HG03175 (cell line): Measurements from ENCODE around the gene GJD3.

Experiments
- ATAC-seq: cut with Tn5 transposase; IDR thresholded peaks from one replicate; pipeline ENCODE4 v1.9.1; 2021; ENCODE audit warnings: mild to moderate bottlenecking, moderate library complexity; ENCODE audit not compliant: unreplicated experiment

GJD3 gene

GRCh38 chr17:40354221-40355122 is 10.1 kb downstream of the GJD3 start:
- ATAC-seq: no peak

- no peak for ATAC-seq
These were observed 11.7 kb downstream of the GJD3 start for GRCh38 chr17:40352779-40353394.

DNA sequence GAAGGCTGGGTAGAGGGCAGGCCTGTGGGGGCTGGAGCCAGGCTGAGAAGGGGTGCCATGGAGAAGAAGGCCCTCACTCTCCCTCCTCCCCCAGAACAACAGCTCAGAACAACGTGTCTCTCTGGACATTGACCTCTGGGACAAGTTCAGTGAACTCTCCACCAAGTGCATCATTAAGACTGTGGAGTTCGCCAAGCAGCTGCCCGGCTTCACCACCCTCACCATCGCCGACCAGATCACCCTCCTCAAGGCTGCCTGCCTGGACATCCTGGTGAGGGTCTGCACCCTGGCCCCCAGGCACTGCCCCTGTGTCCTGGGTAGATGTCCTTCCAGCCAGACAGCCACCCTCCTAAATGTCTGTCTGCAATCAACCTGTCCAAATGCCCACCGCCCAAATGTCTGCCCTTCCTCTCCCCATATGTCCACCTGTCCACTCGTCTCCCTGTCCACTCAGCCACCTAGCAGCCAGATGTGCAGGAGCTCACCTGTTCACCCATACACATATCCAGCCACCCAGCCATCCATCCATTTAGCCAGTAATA is 12.2 kb downstream of the GJD3 start:
- ATAC-seq: no peak

DNA sequence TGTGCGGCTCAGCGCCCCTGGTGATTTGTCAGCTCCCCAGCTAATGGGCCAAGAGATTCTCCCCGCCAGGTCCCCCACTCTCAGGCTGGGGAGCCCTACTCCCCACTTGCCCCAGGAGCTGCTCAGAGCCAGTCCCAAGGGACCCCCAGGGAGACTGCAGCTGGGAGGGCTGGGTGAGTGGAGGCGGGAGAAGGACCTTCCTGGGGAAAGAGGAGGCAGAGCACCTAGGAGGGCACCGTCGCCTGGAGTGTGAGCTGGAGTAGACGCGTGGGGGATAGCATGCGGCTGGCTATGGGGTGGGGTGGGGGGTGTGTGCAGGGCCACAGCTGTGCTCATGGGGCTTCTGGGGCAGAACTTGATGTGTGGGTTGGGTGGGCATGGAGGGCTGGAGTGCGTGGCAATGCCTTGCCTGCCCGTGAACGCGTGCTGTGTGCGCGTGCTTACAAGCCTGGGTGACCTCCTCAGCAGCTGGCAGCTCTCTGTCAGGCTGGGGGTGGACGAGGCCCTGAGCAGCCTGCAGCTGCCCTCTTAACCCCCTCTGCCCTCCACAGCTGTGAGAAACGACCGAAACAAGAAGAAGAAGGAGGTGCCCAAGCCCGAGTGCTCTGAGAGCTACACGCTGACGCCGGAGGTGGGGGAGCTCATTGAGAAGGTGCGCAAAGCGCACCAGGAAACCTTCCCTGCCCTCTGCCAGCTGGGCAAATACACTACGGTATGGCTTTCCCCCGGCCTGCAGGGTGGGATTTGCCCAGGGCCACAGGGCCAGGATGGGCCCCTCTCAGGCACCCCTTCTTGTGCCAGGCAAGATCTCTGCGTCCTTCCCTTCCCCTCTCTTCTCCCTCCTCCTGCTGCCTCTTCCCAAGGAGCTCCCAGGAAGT is 12.9 kb downstream of the GJD3 start:
- no peak for ATAC-seq

DNA sequence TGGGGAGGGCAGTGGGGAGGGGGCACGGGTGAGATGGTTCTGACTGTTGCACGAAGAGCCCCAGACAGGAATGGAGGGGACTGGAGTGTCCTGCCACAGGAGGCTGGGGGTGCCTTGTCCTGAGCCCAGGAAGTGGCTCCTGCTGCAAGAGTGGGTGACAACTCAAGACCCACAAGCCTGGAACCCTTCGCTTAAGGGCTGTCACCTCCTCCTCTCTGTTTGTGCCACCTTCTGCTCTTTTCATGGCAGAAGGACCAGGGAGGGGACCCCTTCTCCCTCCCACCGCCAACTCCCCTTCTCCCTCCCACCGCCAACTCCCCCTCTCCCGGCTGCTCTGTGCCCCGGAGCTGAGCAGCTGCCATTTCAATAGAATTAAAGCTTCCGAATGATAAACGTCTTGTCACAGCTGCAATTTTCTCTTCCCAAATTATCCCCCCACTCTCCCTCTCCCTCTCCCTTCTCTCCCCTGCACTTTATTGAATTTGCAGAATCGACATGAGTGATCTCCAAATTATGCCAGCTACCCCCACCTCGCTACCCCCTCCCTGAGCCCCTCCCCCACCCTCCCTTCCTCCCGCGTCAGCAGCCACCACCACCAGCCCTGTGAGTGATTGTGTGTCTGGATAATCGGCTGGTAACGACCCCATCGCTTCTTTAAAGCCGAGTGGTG is 13.7 kb downstream of the GJD3 start:
- ATAC-seq: no peak

- no peak for ATAC-seq
These were observed 14.4 kb downstream of the GJD3 start for GRCh38 chr17:40349895-40350688.

DNA sequence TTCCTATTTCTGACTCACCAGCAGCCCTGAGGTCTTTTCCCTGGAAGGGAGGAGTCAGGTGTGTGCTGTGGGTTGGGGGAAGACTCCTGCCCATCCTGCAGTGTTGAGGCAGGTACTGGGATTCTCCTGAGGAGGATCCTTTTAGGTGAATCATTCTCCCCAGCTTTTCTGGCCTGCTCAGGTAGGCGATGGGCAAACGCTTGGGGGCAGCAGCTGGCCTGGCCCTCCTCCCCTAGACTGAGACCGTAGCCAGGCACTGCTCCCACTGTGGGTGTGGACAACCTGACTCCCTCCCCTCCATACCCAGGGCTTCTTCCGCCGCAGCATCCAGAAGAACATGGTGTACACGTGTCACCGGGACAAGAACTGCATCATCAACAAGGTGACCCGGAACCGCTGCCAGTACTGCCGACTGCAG is 15.1 kb downstream of the GJD3 start:
- ATAC-seq: no peak

- ATAC-seq: no peak
These were observed 15.7 kb downstream of the GJD3 start for GRCh38 chr17:40348562-40349476.

GRCh38 chr17:40348136-40348504 is 16.4 kb downstream of the GJD3 start:
- no peak for ATAC-seq

- no peak for ATAC-seq
These were observed 17.0 kb downstream of the GJD3 start for GRCh38 chr17:40347319-40348135.

- ATAC-seq: no peak
These were observed 17.8 kb downstream of the GJD3 start for GRCh38 chr17:40346765-40347158.

DNA sequence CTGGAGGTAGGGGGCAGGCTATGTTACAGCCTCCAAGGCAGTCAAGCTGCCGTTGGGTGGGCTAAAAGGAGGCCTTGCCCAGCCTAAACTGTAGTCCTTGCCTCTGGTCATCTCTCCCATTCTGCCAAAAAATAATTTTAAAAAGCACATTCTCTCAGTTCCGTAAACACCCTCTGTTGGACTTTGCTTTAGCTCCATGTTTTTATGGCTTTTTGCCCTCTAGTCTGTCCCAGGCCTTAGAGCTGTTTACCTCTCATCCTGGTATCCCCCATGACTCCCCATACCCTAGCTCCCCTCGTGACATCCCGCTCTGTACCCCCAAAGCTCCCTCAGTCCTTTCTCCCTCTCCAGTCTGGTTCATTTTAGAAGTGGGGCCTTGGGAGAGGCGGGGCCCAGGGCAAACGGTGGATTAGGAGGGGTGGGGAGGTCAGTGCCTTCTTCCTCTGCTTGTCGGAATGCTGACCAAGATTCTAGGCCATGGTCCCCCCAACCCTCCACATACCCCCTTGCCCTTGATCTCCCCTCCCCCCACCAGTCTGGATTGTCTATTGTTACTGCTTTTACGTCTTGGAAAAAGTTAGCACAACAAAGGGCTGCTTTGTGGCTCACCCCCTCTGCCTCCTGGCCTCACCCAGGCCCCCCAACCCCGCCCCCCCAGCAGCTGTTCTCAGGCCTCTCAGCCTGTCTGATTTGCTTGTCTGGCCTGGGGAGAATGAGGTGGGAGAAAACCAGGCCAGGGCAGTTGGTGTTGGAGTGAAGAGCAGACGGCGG is 18.4 kb downstream of the GJD3 start:
- no peak for ATAC-seq

GRCh38 chr17:40345161-40345993 is 19.2 kb downstream of the GJD3 start:
- ATAC-seq: no peak

- no peak for ATAC-seq
These were observed 19.9 kb downstream of the GJD3 start for GRCh38 chr17:40344421-40345160.

GRCh38 chr17:40343219-40344119 is 21.1 kb downstream of the GJD3 start:
- ATAC-seq: no peak
